Testis (tissue), 2 donors: ENCODE data around the gene SLC4A1AP.

Experiments used
- POLR2A ChIP-seq: fragments of 450-650 bp; IDR thresholded peaks from one replicate; pipeline ENCODE4 v1.6.1; 2017; ENCODE audit warnings: antibody characterized with exemption, mild to moderate bottlenecking, moderate library complexity
- TF ChIP-seq, protein P1 (sequence below), 3 experiments: fragments of 450-650 bp in 2 of 3; fragments of 200-600 bp in 1 of 3; sonication (generic) in 1 of 3; IDR thresholded peaks; one replicate each; pipeline ENCODE4 v1.5.1; 2016 to 2019; ENCODE audit warnings: antibody characterized with exemption in 3 of 3, mild to moderate bottlenecking in 2 of 3, moderate library complexity in 1 of 3

GRCh38 chr2:27708257-27708654, 44.6 kb downstream of the SLC4A1AP start:
- TF ChIP-seq, protein P1, sequence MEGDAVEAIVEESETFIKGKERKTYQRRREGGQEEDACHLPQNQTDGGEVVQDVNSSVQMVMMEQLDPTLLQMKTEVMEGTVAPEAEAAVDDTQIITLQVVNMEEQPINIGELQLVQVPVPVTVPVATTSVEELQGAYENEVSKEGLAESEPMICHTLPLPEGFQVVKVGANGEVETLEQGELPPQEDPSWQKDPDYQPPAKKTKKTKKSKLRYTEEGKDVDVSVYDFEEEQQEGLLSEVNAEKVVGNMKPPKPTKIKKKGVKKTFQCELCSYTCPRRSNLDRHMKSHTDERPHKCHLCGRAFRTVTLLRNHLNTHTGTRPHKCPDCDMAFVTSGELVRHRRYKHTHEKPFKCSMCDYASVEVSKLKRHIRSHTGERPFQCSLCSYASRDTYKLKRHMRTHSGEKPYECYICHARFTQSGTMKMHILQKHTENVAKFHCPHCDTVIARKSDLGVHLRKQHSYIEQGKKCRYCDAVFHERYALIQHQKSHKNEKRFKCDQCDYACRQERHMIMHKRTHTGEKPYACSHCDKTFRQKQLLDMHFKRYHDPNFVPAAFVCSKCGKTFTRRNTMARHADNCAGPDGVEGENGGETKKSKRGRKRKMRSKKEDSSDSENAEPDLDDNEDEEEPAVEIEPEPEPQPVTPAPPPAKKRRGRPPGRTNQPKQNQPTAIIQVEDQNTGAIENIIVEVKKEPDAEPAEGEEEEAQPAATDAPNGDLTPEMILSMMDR (IDR thresholded peaks at IDR 0.05), result no peak
- TF ChIP-seq POLR2A, result no peak
